Ascending aorta (tissue), 2 donors: ENCODE data around the gene RMND5A. TPM values are rescaled to one million over a fixed set of nuclear protein-coding genes. Genes with fewer than 3 reads are reported as not detected.

Source experiments
- DNase-seq, 2 donors: peaks; one replicate each; pipeline ENCODE4 v3.0.0-alpha.2; 2019; ENCODE audit warnings: low spot score in 2 of 2
- H3K27ac ChIP-seq, 2 donors: fragments of 200-600 bp; sonication (generic); one replicate each; pipeline ENCODE4 v1.5.1; 2016 to 2017; ENCODE audit warnings: mild to moderate bottlenecking in 1 of 2
- H3K27me3 ChIP-seq: fragments of 200-600 bp; sonication (generic); one replicate; pipeline ENCODE4 v1.5.1; 2017
- H3K36me3 ChIP-seq, 2 donors: fragments of 200-600 bp; sonication (generic); one replicate each; pipeline ENCODE4 v1.5.1; 2016
- H3K4me1 ChIP-seq, 2 donors: fragments of 200-600 bp; sonication (generic); one replicate each; pipeline ENCODE4 v1.5.1; 2016 to 2017; ENCODE audit warnings: mild to moderate bottlenecking in 1 of 2
- H3K4me3 ChIP-seq, 2 donors: fragments of 200-600 bp; sonication (generic); one replicate each; pipeline ENCODE4 v1.5.1; 2016 to 2017; ENCODE audit warnings: mild to moderate bottlenecking in 1 of 2
- H3K9me3 ChIP-seq, 2 donors: fragments of 200-600 bp; sonication (generic); one replicate each; pipeline ENCODE4 v1.5.1; 2016
- intact Hi-C: fragments of 100-400 bp; cut with DNase I; formaldehyde crosslinking; loops from one replicate; pipeline ENCODE4 v1.15.1; 2023
- total RNA-seq: library from RNA; depleted of rRNA; stranded (reverse); fragments of >200 nt; gene quantifications from one replicate; pipeline ENCODE4 v1.1.0, GENCODE V29; 2016
- TF ChIP-seq, protein P1 (sequence below), 3 experiments: fragments of 200-600 bp in 2 of 3; fragments of 450-650 bp in 1 of 3; sonication (generic) in 2 of 3; IDR thresholded peaks; one replicate each; pipeline ENCODE4 v1.5.1; 2016 to 2019; ENCODE audit warnings: antibody characterized with exemption in 3 of 3, mild to moderate bottlenecking in 1 of 3, moderate library complexity in 1 of 3

The RMND5A gene
- total RNA-seq, 1 donor from 2014 or later = 17.7 TPM

GRCh38 chr2:86770816-86771301 is 50.8 kb downstream of the RMND5A start:
- H3K9me3 ChIP-seq = no peaks in the 10 kb centered on the region
- no peaks in the 10 kb centered on the region for H3K4me1 ChIP-seq
- H3K4me3 ChIP-seq = no peak overlapping the region
- no peaks in the 10 kb centered on the region for H3K27me3 ChIP-seq
- intact Hi-C loops = no loop called here
- no peak for DNase-seq
- H3K36me3 ChIP-seq = peaks cover 38 to 60% of the 10 kb centered on the region in 2 donors
- TF ChIP-seq, protein P1, sequence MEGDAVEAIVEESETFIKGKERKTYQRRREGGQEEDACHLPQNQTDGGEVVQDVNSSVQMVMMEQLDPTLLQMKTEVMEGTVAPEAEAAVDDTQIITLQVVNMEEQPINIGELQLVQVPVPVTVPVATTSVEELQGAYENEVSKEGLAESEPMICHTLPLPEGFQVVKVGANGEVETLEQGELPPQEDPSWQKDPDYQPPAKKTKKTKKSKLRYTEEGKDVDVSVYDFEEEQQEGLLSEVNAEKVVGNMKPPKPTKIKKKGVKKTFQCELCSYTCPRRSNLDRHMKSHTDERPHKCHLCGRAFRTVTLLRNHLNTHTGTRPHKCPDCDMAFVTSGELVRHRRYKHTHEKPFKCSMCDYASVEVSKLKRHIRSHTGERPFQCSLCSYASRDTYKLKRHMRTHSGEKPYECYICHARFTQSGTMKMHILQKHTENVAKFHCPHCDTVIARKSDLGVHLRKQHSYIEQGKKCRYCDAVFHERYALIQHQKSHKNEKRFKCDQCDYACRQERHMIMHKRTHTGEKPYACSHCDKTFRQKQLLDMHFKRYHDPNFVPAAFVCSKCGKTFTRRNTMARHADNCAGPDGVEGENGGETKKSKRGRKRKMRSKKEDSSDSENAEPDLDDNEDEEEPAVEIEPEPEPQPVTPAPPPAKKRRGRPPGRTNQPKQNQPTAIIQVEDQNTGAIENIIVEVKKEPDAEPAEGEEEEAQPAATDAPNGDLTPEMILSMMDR (IDR thresholded peaks at IDR 0.05) = no peak
- H3K27ac ChIP-seq = no peak overlapping the region

GRCh38 chr2:86772611-86773010 is 52.5 kb downstream of the RMND5A start:
- Histone ChIP-seq H3K27me3 (no peaks in the 10 kb centered on the region), H3K4me1 (no peaks in the 10 kb centered on the region), H3K36me3 (peaks cover 38 to 60% of the 10 kb centered on the region in 2 donors), H3K4me3 (no peak overlapping the region), H3K9me3 (no peaks in the 10 kb centered on the region), H3K27ac (no peak overlapping the region)
- DNase-seq = no peak
- TF ChIP-seq, protein P1 (IDR thresholded peaks at IDR 0.05) = no peak
- intact Hi-C loops = no loop called here

GRCh38 chr2:86774862-86775261 is 54.8 kb downstream of the RMND5A start:
- no peak for DNase-seq
- intact Hi-C loops = no loop called here
- H3K36me3 ChIP-seq = peaks cover 37 to 54% of the 10 kb centered on the region in 2 donors

DNA sequence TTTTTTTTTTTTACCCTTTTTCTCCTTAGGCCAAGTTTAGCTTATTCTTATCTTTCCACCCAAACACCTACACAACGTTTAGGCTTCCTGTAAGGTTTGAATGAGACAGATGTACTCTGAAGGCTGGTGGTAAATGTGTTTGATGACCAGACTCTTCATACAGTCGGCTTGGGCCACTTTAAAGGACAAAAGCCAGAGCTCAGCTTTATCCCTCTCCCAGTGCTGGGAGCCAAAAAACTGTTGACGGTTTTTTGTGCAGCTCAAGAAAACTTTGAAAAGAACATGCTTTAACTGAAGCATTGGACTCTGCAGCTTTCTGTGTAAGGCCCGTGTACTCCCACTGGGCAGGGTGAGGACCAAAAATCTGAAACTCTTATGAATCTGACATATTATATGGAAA is 55.2 kb downstream of the RMND5A start:
- no peaks in the 10 kb centered on the region for H3K9me3 ChIP-seq
- intact Hi-C loops = no loop called here
- no peak overlapping the region for H3K27ac ChIP-seq
- no peaks in the 10 kb centered on the region for H3K4me1 ChIP-seq
- H3K4me3 ChIP-seq = no peak overlapping the region
- TF ChIP-seq, protein P1 (IDR thresholded peaks at IDR 0.05) = no peak
- no peaks in the 10 kb centered on the region for H3K27me3 ChIP-seq
- H3K36me3 ChIP-seq = peaks cover 35 to 49% of the 10 kb centered on the region in 2 donors
- no peak for DNase-seq

More at GRCh38 chr2:86774862-86775261, 54.8 kb downstream of the RMND5A start:
- TF ChIP-seq, protein P1 (IDR thresholded peaks at IDR 0.05) = no peak
- Histone ChIP-seq H3K4me1 (no peaks in the 10 kb centered on the region), H3K27me3 (no peaks in the 10 kb centered on the region), H3K9me3 (no peaks in the 10 kb centered on the region), H3K27ac (no peak overlapping the region), H3K4me3 (no peak overlapping the region)

- no peak for DNase-seq
- intact Hi-C loops = no loop called here
- TF ChIP-seq, protein P1 (IDR thresholded peaks at IDR 0.05) = no peak
- Histone ChIP-seq H3K9me3 (no peaks in the 10 kb centered on the region), H3K4me1 (no peaks in the 10 kb centered on the region), H3K4me3 (no peak overlapping the region), H3K36me3 (peaks cover 24 to 39% of the 10 kb centered on the region in 2 donors), H3K27ac (no peak overlapping the region), H3K27me3 (no peaks in the 10 kb centered on the region)
Observed at GRCh38 chr2:86776532-86776931, 56.4 kb downstream of the RMND5A start.

DNA sequence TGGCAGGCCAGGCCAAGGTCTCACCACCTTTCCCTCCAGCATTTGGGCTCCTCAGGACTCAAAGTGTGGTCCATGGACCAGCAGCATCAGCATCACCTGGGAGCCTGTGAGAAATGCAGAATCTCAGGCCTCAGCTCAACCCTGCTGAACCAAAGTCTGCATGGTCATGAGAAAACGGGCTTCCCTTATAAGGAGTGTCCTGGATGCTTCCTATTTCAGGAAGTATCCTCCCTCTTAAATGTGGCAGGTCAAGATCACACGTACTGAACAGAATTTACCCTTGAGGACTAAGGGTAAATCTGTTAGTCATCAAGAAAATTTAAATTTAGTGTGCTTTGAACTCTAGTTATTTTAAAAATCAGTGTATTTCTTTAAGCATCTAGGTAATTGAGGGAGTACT is 58.9 kb downstream of the RMND5A start:
- H3K27me3 ChIP-seq = no peaks in the 10 kb centered on the region
- H3K9me3 ChIP-seq = no peaks in the 10 kb centered on the region
- peaks cover 10 to 18% of the 10 kb centered on the region in 2 donors for H3K36me3 ChIP-seq
- no peak overlapping the region for H3K27ac ChIP-seq
- no peaks in the 10 kb centered on the region for H3K4me1 ChIP-seq
- H3K4me3 ChIP-seq = no peak overlapping the region
- TF ChIP-seq, protein P1 (IDR thresholded peaks at IDR 0.05) = no peak
- DNase-seq = no peak
- intact Hi-C loops = no loop called here
